ENCODE results near the gene NRAS.
A peak's percentile ranks its signal among the peaks of the same experiment; 100 is the strongest.
"Not testable (repeated sequence)": the region's sequence is repeated elsewhere in the genome, so short reads cannot be mapped to it uniquely, and the experiment has no call there.

Gene NRAS

GRCh38 chr1:114716304-114717170, at the start of gene NRAS:
Gene NRAS (minus strand): TSS chr1:114716771. CDS start chr1:114716160, 611 bp downstream.
- DNase-seq (ENCODE audit: low spot score): peak; percentile 94

- DNase-seq (ENCODE audit: low spot score): no peak
Observed at GRCh38 chr1:114764689-114765088, 48.1 kb upstream of the NRAS start.

- no peak for DNase-seq (ENCODE audit: low spot score)
Observed at GRCh38 chr1:114758256-114758832, 41.8 kb upstream of the NRAS start.

- peak; percentile 99 for DNase-seq (ENCODE audit: low spot score)
Observed at GRCh38 chr1:114757455-114758255, 41.1 kb upstream of the NRAS start, which contains the start of gene CSDE1. Gene CSDE1 (minus strand): TSS chr1:114757984. CDS start chr1:114739890, 18,094 bp downstream.

GRCh38 chr1:114756949-114757454, 40.4 kb upstream of the NRAS start:
- peak; percentile 26 for DNase-seq (ENCODE audit: low spot score)

GRCh38 chr1:114756009-114756892, 39.7 kb upstream of the NRAS start:
- no peak for DNase-seq (ENCODE audit: low spot score)

- no peak for DNase-seq (ENCODE audit: low spot score)
Observed at GRCh38 chr1:114755006-114755931, 38.7 kb upstream of the NRAS start.

- not testable (repeated sequence) for DNase-seq (ENCODE audit: low spot score)
Observed at GRCh38 chr1:114753702-114754101, 37.1 kb upstream of the NRAS start.

- no peak for DNase-seq (ENCODE audit: low spot score)
Observed at GRCh38 chr1:114753143-114753542, 36.6 kb upstream of the NRAS start.

GRCh38 chr1:114750780-114751179, 34.2 kb upstream of the NRAS start:
- no peak for DNase-seq (ENCODE audit: low spot score)

- no peak for DNase-seq (ENCODE audit: low spot score)
Observed at GRCh38 chr1:114749835-114750234, 33.3 kb upstream of the NRAS start.

GRCh38 chr1:114746450-114747121, 30.0 kb upstream of the NRAS start:
- no peak for DNase-seq (ENCODE audit: low spot score)

GRCh38 chr1:114745291-114745690, 28.7 kb upstream of the NRAS start:
- DNase-seq (ENCODE audit: low spot score): no peak

- no peak for DNase-seq (ENCODE audit: low spot score)
Observed at GRCh38 chr1:114741963-114742746, 25.6 kb upstream of the NRAS start.

- DNase-seq (ENCODE audit: low spot score): no peak
Observed at GRCh38 chr1:114740331-114740730, 23.8 kb upstream of the NRAS start.

GRCh38 chr1:114737314-114737849, 20.8 kb upstream of the NRAS start:
- DNase-seq (ENCODE audit: low spot score): no peak

GRCh38 chr1:114735479-114735878, 18.9 kb upstream of the NRAS start:
- DNase-seq (ENCODE audit: low spot score): no peak

GRCh38 chr1:114729782-114730181, 13.2 kb upstream of the NRAS start:
- no peak for DNase-seq (ENCODE audit: low spot score)

GRCh38 chr1:114728553-114728952, 12.0 kb upstream of the NRAS start:
- no peak for DNase-seq (ENCODE audit: low spot score)

Data from hematopoietic multipotent progenitor cell treated with erythropoietin and hydrocortisone succinate and interleukin-3 and kit ligand, for 15 days (in vitro differentiated cells).